GM12878 (cell line): ENCODE data around the gene CHRNA3. TPM values are rescaled to one million over a fixed set of nuclear protein-coding genes. Genes with fewer than 3 reads are reported as not detected.

Experiments used
- ATAC-seq: fragments of 200-7000 bp; cut with Tn5 transposase; 3 replicates; pipeline ENCODE4 v1.9.1; 2020; ENCODE audit warnings: mild to moderate bottlenecking, moderate library complexity
- BruUV-seq: library from RNA; stranded (reverse); fragments of 400-500 nt; replicated peaks from 2 replicates; lab custom pipeline; 2021; lab: Mats Ljungman, UMichigan
- CTCF ChIA-PET: fragments of 300-600 bp; sonication (Branson Sonifier 250); formaldehyde crosslinking; extraction: SDS; loops from one replicate; lab custom pipeline; 2021; ENCODE audit warnings: inconsistent platforms; lab: Yijun Ruan, JAX
- POLR2A ChIA-PET: fragments of 350-600 bp; formaldehyde crosslinking; extraction: SDS; loops from one replicate; lab custom pipeline; 2021; ENCODE audit warnings: inconsistent platforms; lab: Charles Lee
- RAD21 ChIA-PET: fragments of 300-600 bp; sonication (Branson Sonifier 250); formaldehyde crosslinking; loops from one replicate; lab custom pipeline; 2023; ENCODE audit warnings: antibody characterized with exemption; ENCODE audit not compliant: unreplicated experiment; lab: Charles Lee
- SMC1A ChIA-PET: fragments of 300-600 bp; sonication (Branson Sonifier 250); formaldehyde crosslinking; loops from one replicate; lab custom pipeline; 2023; ENCODE audit not compliant: unreplicated experiment, uncharacterized antibody; lab: Charles Lee
- DNase-seq: peaks from one replicate; pipeline ENCODE4 v3.0.0-alpha.2; 2011; ENCODE audit warnings: low read depth, low spot score
- FAIRE-seq: peaks from 3 replicates; lab custom pipeline; 2011; peaks lifted over from hg19 to GRCh38; lab: Jason Lieb, UNC
- H2AFZ ChIP-seq: 2 replicates; pipeline ENCODE4 v1.6.0; 2011; ENCODE audit warnings: low read depth, low read length, control low read depth; ENCODE audit not compliant: control insufficient read depth
- H3K27ac ChIP-seq: 2 replicates; pipeline ENCODE4 v1.5.1; 2011; ENCODE audit warnings: control low read depth; ENCODE audit not compliant: control insufficient read depth, insufficient read depth
- H3K27me3 ChIP-seq, 2 experiments: replicated peaks in 1 of 2; 2 replicates each; pipeline versions ENCODE4 v1.6.0 to v1.6.1; 2011; ENCODE audit warnings: low read length in 1 of 2; ENCODE audit not compliant: control insufficient read depth in 2 of 2, insufficient read depth in 2 of 2
- H3K36me3 ChIP-seq, 2 experiments: 2 replicates each; pipeline ENCODE4 v1.5.1; 2011; ENCODE audit warnings: low read length in 1 of 2; ENCODE audit not compliant: control insufficient read depth in 2 of 2, insufficient read depth in 2 of 2
- H3K4me1 ChIP-seq: 2 replicates; pipeline ENCODE4 v1.6.1; 2011; ENCODE audit warnings: mild to moderate bottlenecking, low read length, moderate library complexity, mixed read lengths; ENCODE audit not compliant: control insufficient read depth, insufficient read depth
- H3K4me2 ChIP-seq: 2 replicates; pipeline ENCODE4 v1.6.0; 2011; ENCODE audit warnings: control low read depth; ENCODE audit not compliant: control insufficient read depth, insufficient read depth
- H3K4me3 ChIP-seq: fragments of 200-600 bp; sonication (generic); 2 replicates; pipeline ENCODE4 v1.5.1; 2016
- H3K79me2 ChIP-seq: 2 replicates; pipeline ENCODE4 v1.6.0; 2011; ENCODE audit warnings: low read length; ENCODE audit not compliant: control insufficient read depth, insufficient read depth
- H3K9ac ChIP-seq: 2 replicates; pipeline ENCODE4 v1.8.0; 2011; ENCODE audit warnings: low read length, control low read depth, mixed read lengths; ENCODE audit not compliant: control insufficient read depth, insufficient read depth
- H3K9me3 ChIP-seq: replicated peaks from 3 replicates; pipeline ENCODE4 v1.5.1; 2011; ENCODE audit warnings: mild to moderate bottlenecking, low read length; ENCODE audit not compliant: control insufficient read depth, insufficient read depth
- H4K20me1 ChIP-seq: 2 replicates; pipeline ENCODE4 v1.6.0; 2011; ENCODE audit not compliant: control insufficient read depth, insufficient read depth
- ASH2L ChIP-seq: fragments of 300-600, 200-600 bp; sonication (generic); IDR thresholded peaks from 2 replicates; pipeline ENCODE4 v1.6.1; 2017; ENCODE audit warnings: low read depth, mild to moderate bottlenecking, borderline replicate concordance
- SMC3 ChIP-seq: IDR thresholded peaks from 2 replicates; pipeline ENCODE4 v1.6.1; 2011; ENCODE audit warnings: low read length, improper control_type of control experiment, borderline replicate concordance
- WGBS: methylation state at CpG from one replicate; pipeline ENCODE4 v1.1.6; 2016; ENCODE audit warnings: low lambda C conversion rate; ENCODE audit not compliant: insufficient replicate concordance, insufficient coverage; ENCODE audit errors: missing lambda C conversion rate; 5-methylcytosine and 5-hydroxymethylcytosine counted together
- in situ Hi-C: fragments of 300-500 bp; cut with MboI; formaldehyde crosslinking; loops from 9 replicates; pipeline ENCODE4 v1.14.3; 2018; ENCODE audit warnings: mixed read lengths
- intact Hi-C: fragments of 100-400 bp; cut with micrococcal nuclease; formaldehyde crosslinking; loops from one replicate; pipeline ENCODE4 v1.14.2; 2022; ENCODE audit not compliant: unreplicated experiment
- polyA plus RNA-seq, 11 experiments: library from polyadenylated mRNA; depleted of rRNA in 4 of 11; unstranded in 6 of 11; stranded (reverse) in 5 of 11; fragments of >200 nt; fragmentation: Nextera tagmentation in 4 of 11; fragmentation: Illumina TruSeq in 1 of 11; extraction: Ambion mirVana in 4 of 11; extraction: Trizol in 1 of 11; gene quantifications; 1 replicate in 1 of 11; 2 replicates in 10 of 11; pipeline versions ENCODE4 v1.2.1 to v1.2.3, GENCODE V29; 2011 to 2016; ENCODE audit warnings: inconsistent platforms in 2 of 11, missing spikeins in 2 of 11, low read depth in 1 of 11
- total RNA-seq, 4 experiments: library from RNA; depleted of rRNA in 3 of 4; stranded (reverse); fragments of >200 nt in 3 of 4; fragmentation: Illumina TruSeq in 1 of 4; extraction: Trizol in 1 of 4; gene quantifications; 2 replicates each; pipeline versions ENCODE4 v1.2.1 to v1.2.3, GENCODE V29; 2013 to 2021
- TF ChIP-seq, protein P1 (sequence below): fragments of 450-650 bp; IDR thresholded peaks from 2 replicates; pipeline ENCODE4 v1.6.1; 2016; ENCODE audit warnings: mild to moderate bottlenecking, moderate library complexity, borderline replicate concordance

Gene CHRNA3
- total and polyA plus RNA-seq, 10 of the 15 experiments (the other 5 are each of a cell fraction or from before 2014, with no cell fraction given): 0.06 to 0.19 (median 0.09) TPM; not detected in 7

DNA sequence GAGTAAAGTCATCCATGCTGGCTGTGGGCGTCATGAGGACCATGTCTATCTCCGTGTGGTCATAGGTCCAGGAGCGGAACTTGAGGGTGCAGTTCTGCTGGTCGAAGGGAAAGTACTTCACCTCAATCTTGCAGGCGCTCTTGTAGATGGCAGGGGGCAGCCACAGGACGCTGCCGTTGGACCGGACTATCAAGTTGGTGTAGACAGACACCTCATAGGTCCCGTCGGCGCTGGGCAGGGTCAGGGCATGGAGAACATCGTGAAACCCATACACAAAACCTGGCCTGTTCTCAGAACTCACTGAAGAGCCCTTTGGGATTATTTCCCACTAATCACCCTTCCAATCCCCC lies 8.9 kb upstream of the CHRNA3 start:
- Histone ChIP-seq H2AFZ (no peak overlapping the region), H3K4me2 (no peak overlapping the region), H3K36me3 (no peaks in the 10 kb centered on the region), H3K27me3 (no peaks in the 10 kb centered on the region; a peak in 1 of 4 replicates), H4K20me1 (no peaks in the 10 kb centered on the region), H3K9me3 (peaks cover 3% of the 10 kb centered on the region; the same call in 2 of the 3 replicates), H3K4me1 (no peaks in the 10 kb centered on the region), H3K79me2 (no peaks in the 10 kb centered on the region), H3K4me3 (no peak overlapping the region), H3K27ac (no peak overlapping the region), H3K9ac (no peak overlapping the region)
- FAIRE-seq: no peak
- CTCF ChIA-PET: no interaction called here
- POLR2A ChIA-PET: no interaction called here
- no peak for ATAC-seq
- SMC1A ChIA-PET: no interaction called here
- no peak for TF ChIP-seq SMC3
- TF ChIP-seq, protein P1, sequence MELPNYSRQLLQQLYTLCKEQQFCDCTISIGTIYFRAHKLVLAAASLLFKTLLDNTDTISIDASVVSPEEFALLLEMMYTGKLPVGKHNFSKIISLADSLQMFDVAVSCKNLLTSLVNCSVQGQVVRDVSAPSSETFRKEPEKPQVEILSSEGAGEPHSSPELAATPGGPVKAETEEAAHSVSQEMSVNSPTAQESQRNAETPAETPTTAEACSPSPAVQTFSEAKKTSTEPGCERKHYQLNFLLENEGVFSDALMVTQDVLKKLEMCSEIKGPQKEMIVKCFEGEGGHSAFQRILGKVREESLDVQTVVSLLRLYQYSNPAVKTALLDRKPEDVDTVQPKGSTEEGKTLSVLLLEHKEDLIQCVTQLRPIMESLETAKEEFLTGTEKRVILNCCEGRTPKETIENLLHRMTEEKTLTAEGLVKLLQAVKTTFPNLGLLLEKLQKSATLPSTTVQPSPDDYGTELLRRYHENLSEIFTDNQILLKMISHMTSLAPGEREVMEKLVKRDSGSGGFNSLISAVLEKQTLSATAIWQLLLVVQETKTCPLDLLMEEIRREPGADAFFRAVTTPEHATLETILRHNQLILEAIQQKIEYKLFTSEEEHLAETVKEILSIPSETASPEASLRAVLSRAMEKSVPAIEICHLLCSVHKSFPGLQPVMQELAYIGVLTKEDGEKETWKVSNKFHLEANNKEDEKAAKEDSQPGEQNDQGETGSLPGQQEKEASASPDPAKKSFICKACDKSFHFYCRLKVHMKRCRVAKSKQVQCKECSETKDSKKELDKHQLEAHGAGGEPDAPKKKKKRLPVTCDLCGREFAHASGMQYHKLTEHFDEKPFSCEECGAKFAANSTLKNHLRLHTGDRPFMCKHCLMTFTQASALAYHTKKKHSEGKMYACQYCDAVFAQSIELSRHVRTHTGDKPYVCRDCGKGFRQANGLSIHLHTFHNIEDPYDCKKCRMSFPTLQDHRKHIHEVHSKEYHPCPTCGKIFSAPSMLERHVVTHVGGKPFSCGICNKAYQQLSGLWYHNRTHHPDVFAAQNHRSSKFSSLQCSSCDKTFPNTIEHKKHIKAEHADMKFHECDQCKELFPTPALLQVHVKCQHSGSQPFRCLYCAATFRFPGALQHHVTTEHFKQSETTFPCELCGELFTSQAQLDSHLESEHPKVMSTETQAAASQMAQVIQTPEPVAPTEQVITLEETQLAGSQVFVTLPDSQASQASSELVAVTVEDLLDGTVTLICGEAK: no peak
- TF ChIP-seq ASH2L: no peak
- 60% methylated on average over 12 of the region's 12 CpGs for WGBS
- no TSS peak for BruUV-seq
- intact Hi-C loops (no loop called here), in situ Hi-C loops (no loop called here)
- DNase-seq: no peak
- RAD21 ChIA-PET: no interaction called here
